Stimulated activated CD4-positive, alpha-beta T cell treated with anti-CD3 and anti-CD28 coated beads, Interleukin-2, amount 100 ng/mL, for 24 hours (primary cell): ENCODE measurements around the gene ARID2.

Source experiments
- DNase-seq, 2 donors: peaks; one replicate each; pipeline ENCODE4 v3.0.0-alpha.2; 2020

Gene ARID2

GRCh38 chr12:45878630-45879255 lies 149.2 kb downstream of the ARID2 start:
- DNase-seq, result no peak

DNA sequence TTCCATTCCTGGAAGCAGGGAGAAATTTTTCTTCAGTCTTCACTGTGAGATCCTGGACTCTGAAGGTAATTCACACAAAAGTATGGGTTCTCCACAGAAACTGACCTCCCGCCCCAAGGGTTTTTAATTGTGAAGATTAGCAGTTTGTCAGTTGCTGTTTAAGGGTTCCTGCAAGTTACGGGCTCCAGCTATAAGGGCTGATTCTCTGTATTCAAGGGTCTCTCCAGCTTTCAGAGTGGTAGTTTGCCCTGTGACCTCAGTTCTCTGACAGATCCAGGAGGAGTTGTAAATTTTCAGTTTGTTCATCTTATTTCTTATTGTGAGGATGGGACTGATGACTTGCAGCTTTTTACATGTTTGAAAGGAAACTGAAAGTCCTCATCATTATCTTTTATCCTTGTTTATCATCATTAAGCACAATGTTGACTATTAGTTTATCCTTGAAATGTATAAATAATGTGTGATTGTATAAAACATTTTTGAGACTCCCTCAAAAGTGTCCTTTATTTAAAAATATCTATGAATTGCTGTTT lies 149.9 kb downstream of the ARID2 start:
- DNase-seq, result no peak

DNA sequence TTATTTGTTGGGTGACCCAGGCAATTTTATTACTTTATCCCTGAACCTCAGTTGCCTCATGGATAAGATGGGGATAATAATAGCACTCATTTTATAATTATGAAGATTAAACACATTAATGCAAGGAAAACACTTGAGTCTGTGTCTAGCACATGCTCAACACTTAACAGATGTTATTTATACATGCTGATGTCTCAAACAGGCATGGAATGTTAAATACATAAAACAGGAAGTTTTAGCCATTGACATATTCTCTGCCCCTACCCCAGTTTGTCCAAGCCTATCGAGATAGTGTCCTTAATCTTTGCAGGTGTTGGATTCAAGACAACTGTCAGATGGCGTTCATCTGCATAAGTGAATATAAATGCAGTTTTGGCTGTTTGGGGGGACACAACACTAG lies 151.0 kb downstream of the ARID2 start:
- no peak for DNase-seq

- DNase-seq, result no peak
Observed at GRCh38 chr12:45883187-45883586, 153.7 kb downstream of the ARID2 start.

DNA sequence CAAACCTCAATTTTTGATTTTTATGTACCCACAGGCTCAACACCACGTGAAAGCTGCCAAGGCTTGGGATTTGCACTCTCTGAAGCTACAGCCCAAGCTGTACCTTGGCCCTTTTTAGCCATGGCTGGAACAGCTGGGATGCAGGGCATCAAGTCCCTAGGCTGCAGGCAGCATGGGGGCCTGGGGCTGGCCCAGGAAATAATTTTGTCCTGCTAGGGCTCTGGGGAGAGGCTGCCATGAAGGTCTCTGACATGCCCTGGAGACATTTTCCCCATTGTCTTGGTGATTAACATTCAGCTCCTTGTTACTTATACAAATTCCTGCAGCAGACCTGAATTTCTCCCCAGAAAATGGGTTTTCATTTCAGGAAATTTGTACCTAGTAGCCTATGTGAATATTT lies 157.2 kb downstream of the ARID2 start:
- DNase-seq, result no peak

DNA sequence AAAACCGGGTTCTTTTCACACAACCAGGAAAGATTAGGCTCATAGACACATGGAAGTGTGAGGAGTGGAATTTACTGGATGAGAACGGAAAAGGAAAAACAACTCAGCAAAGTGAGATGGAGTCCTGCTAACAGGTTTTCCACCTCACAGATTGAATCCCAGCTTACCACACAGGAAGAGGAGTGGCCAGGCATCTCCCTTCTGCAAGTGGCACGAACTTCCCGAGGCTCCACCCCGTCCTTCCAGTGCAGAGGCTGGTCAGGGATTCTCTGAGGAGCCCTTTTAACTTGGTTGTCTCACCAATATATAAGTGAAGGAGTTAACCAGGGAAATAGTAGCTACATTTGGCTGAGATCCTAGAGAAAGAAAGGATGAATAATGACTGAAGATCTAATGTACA lies 158.0 kb downstream of the ARID2 start:
- no peak for DNase-seq

DNA sequence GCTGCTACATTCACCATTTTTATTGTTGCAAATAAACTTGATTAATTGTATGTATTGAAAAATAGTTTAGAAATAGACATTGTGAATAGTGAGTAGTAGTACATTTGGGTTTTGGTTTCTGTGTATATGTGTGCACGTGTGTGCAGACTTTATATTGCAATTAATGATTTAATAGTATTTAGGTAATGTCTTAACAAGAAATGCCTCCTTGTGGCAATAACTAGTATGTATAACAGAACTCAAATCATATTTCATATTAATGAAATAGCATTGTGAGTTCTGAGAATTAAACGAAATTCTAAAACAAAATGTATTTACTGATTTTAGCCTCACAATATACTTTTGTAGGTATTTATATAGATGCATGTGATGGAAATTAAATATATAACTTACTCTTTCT lies 160.8 kb downstream of the ARID2 start:
- no peak for DNase-seq

DNA sequence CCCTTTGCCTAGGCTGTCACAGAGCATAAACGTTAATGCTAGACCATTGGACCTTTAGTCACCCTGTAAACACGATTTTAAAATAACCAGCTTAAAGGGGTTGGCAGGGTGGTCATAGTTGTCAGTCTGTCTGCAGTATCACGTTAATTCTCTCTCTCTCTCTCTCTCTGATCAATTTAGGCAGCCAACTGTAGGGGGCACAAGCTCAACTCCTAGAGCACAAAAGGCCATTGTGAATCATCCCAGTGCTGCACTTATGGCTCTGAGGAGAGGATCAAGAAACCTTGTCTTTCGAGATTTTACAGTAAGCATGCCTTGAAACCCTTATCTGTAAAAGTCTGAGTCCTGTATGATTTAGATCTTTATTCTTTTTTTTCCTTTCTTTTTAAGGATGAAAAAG lies 163.7 kb downstream of the ARID2 start:
- no peak for DNase-seq

GRCh38 chr12:45895961-45896360 lies 166.5 kb downstream of the ARID2 start:
- no peak for DNase-seq

DNA sequence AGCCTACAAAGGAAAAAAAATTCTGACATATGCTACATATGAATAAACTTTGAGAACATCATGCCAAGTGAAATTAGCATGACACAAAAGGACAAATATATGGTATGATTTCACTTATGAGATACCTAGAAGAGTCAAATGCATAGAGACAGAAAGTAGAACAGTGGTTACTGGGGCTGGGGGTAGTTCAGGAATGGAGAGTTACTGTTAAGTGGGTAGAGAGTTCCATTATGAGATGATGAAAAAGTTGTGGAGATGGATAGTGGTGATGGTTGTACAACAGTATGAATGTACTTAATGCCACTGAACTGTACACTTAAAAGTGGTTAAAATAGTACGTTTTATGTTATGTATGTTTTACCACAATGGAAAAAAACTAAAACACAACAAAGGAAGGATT lies 168.6 kb downstream of the ARID2 start:
- no peak for DNase-seq

- DNase-seq, result no peak
Observed at GRCh38 chr12:45907955-45908354, 178.4 kb downstream of the ARID2 start.

GRCh38 chr12:45909041-45909713 lies 179.7 kb downstream of the ARID2 start:
- DNase-seq, result no peak

DNA sequence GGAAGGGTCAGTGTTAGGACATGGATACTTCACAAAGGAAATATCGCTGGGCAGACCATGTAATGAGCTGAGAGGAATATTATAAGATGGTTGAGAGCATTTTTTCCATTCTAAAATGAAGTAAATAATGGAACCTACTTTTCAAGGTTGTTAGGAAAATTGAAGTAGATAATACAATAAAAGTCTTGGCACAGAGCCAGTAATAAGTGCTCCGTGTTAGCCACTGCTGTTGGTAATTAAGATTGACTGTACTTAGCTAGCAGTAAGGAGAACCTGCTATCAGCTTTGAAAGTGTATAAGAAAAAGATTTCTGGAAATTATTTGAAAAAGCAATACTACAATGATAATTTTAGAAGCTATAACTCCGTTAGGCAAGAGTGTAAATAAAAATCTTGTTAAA lies 183.3 kb downstream of the ARID2 start:
- DNase-seq, result no peak

- DNase-seq, result no peak
Observed at GRCh38 chr12:45913631-45914030, 184.1 kb downstream of the ARID2 start.

- DNase-seq, result no peak
Observed at GRCh38 chr12:45914090-45914489, 184.6 kb downstream of the ARID2 start.

- DNase-seq, result no peak
Observed at GRCh38 chr12:45915405-45915804, 185.9 kb downstream of the ARID2 start.

DNA sequence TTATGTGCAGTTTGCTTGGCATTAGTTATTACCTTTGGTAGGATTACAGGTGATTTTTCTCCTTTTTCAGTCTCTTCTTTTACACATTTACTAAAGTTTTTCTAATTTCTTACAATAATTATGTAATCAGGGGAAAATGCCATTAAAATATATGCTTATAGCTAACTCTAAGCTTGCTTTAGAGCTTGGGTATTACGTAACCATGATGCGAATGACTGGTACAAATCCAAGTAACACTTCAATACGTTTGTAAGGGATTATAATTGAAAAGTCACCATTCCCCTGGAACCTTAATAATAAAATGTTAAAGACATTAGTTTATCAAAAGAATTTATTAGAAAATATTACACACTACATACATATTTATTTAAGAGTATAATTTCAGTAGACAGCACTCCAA lies 189.3 kb downstream of the ARID2 start:
- DNase-seq, result no peak

DNA sequence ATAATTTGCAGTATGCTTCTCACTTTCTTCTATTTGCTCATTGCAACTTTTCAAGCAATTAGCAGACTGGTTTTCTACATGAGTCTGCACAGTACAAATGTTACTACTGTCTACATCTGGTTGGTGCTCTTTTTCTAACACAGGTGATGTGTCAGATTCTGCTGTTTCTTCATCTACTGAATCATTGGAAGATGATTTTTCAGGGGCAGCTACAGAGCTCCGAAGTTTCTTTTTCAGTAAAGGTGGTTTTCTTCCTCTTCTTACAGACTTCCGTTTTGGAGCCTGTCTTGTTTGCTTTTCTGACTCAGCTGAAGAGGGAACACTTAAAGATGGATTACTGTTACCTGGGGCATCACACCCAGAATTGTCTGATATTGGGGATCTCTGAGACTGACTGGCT lies 198.8 kb downstream of the ARID2 start:
- DNase-seq, result no peak

- no peak for DNase-seq
Observed at GRCh38 chr12:45930369-45930768, 200.9 kb downstream of the ARID2 start.

DNA sequence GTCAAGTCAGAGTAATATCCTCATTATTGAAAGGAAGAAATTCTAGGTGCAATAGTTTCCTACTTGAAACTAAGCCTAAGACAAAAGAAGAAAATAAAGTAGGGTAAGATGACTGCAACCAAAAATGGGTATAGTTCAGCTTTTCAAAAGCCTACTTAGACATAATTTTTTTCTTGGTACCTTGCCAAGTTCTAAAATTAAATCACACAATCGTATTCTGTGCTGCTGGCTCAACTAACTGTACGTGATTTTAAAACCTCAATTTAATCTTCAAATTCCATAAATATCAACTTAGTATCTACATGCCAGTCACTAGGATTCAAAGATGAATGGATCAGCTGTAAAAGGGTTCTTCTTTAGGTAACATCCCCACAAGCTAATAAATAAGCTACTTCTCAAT lies 204.0 kb downstream of the ARID2 start:
- no peak for DNase-seq

DNA sequence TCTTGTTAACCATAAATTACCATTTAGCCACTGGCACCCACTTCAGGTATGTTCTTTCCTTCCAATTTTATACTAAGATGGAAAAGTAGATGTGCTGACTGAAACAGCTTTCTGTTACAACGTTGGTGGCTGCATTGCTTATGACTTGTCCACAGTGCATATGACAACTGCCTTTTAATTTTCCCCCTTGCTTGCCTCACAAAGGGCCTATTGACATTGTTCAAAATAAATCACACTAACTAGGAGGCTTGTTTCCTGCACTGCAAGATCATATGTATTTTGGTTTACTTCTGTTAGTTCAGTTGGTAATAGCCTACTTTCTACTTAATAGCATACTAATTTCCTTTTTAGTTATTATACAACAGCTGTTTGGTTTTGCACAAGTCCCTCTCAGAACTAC lies 205.4 kb downstream of the ARID2 start:
- DNase-seq, result no peak

DNA sequence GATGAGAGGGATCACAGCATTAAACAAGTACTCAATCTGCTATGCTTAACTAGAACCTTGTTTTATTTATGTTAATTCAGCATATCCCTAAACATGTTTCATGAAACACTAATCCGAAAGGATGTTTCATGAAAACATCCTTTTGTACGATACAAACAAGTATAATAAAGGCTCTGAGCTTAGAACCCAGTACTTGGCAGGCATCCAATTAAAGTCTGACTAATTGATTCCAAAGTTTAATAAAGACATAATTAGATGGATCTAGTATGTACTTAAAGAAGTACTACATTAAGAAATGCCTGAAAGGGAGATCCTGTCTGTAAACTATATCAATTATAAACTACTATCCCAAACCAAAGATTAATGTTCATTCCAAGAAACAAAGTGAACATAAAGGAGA lies 209.1 kb downstream of the ARID2 start:
- no peak for DNase-seq

- no peak for DNase-seq
Observed at GRCh38 chr12:45939759-45940158, 210.3 kb downstream of the ARID2 start.

DNA sequence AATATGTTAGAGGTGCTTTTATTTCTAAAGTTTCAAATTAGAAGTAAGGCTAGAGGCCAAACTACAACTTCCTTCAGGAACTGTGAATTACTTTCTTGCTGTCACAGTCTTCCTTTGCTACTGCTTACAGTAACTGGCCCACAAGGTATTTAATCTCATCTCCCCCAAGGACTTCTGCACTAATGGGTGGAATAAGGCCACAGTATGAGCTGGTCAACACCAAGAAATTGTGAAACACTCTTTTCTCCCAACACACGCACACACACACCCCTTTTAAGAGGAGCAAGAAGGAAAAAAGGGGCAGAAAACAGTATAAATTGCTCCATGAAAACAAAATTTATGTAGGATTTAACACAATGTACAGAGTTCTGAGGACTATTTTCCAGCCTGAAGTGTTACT lies 215.3 kb downstream of the ARID2 start:
- no peak for DNase-seq

DNA sequence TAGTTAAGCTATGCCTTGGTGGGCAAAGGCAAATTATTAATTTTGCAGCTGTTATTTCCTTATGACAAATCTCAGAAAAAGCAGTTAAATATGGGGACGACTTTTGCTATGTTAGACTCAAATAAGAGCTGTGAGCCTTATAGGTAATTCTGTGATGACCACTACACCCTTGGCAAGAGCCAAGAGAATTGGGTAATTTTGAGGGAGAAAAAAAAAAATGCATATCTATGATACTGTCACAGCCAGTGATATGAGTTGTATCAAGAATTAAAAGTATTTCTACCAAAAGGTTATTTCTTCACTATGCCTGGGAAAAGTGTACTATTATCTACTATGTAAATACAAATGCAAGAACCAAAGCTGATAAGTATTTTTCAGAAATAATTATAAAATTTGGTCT lies 216.9 kb downstream of the ARID2 start:
- DNase-seq, result no peak
